Neural cell (in vitro differentiated cells): Measurements from ENCODE around the gene OR4K5. TPM values are rescaled to one million over a fixed set of nuclear protein-coding genes. Genes with fewer than 3 reads are reported as not detected.

Experiments used
- H2AFZ ChIP-seq: fragments of 200-600, 300-800 bp; sonication (generic), shearing (Covaris generic); 2 replicates; pipeline ENCODE4 v1.6.0; 2014; ENCODE audit warnings: low read depth, mild to moderate bottlenecking, antibody characterized with exemption, low read length, moderate library complexity
- H3F3A ChIP-seq: fragments of 200-600 bp; shearing (Covaris generic); 2 replicates; pipeline ENCODE4 v1.6.1; 2016; ENCODE audit warnings: mild to moderate bottlenecking, moderate library complexity, mixed read lengths, antibody characterized with exemption, low read length; ENCODE audit not compliant: insufficient read depth, poor library complexity, severe bottlenecking
- H3K27ac ChIP-seq: fragments of 200-600, 300-800 bp; sonication (generic), shearing (Covaris generic); 2 replicates; pipeline ENCODE4 v1.5.1; 2014; ENCODE audit warnings: mild to moderate bottlenecking, low read length, moderate library complexity
- H3K27me3 ChIP-seq: fragments of 300-800, 200-600 bp; sonication (generic), shearing (Covaris generic); 2 replicates; pipeline ENCODE4 v1.6.0; 2014; ENCODE audit warnings: mild to moderate bottlenecking, low read depth, low read length, moderate library complexity; ENCODE audit not compliant: insufficient read depth
- H3K36me3 ChIP-seq: fragments of 300-800, 200-600 bp; sonication (generic), shearing (Covaris generic); 2 replicates; pipeline ENCODE4 v1.5.1; 2014; ENCODE audit warnings: mild to moderate bottlenecking, antibody characterized with exemption, low read length, moderate library complexity; ENCODE audit not compliant: insufficient read depth
- H3K4me2 ChIP-seq: fragments of 300-800, 200-600 bp; sonication (generic), shearing (Covaris generic); 2 replicates; pipeline ENCODE4 v1.6.0; 2014; ENCODE audit warnings: mild to moderate bottlenecking, low read length
- H3K4me3 ChIP-seq: fragments of 300-800, 200-600 bp; sonication (generic), shearing (Covaris generic); 2 replicates; pipeline ENCODE4 v1.5.1; 2014; ENCODE audit warnings: mild to moderate bottlenecking, low read length, moderate library complexity
- H3K79me2 ChIP-seq: fragments of 200-600 bp; shearing (Covaris generic); replicated peaks from 2 replicates; pipeline ENCODE4 v1.6.0; 2014; ENCODE audit warnings: mild to moderate bottlenecking, low read length, moderate library complexity; ENCODE audit not compliant: insufficient read depth
- H3K9ac ChIP-seq: fragments of 300-800, 200-600 bp; sonication (generic), shearing (Covaris generic); 2 replicates; pipeline ENCODE4 v1.6.1; 2016; ENCODE audit warnings: mild to moderate bottlenecking, low read length, mixed read lengths
- H3K9me2 ChIP-seq: fragments of 200-600 bp; shearing (Covaris generic); 2 replicates; pipeline ENCODE4 v1.6.1; 2016; ENCODE audit warnings: mild to moderate bottlenecking, low read length, mixed read lengths; ENCODE audit not compliant: insufficient read depth
- H3K9me3 ChIP-seq: fragments of 200-600, 300-800 bp; sonication (generic), shearing (Covaris generic); 2 replicates; pipeline ENCODE4 v1.6.1; 2016; ENCODE audit warnings: mild to moderate bottlenecking, mixed run types, low read length, moderate library complexity, mixed read lengths
- H4K20me1 ChIP-seq: fragments of 200-600 bp; shearing (Covaris generic); 2 replicates; pipeline ENCODE4 v1.6.1; 2016; ENCODE audit warnings: mild to moderate bottlenecking, mixed run types; ENCODE audit not compliant: insufficient read depth
- CTCF ChIP-seq: fragments of 450-650 bp; IDR thresholded peaks from 2 replicates; pipeline ENCODE4 v1.5.1; 2014; ENCODE audit warnings: antibody characterized with exemption, mild to moderate bottlenecking, moderate library complexity; ENCODE audit not compliant: poor library complexity, severe bottlenecking
- EP300 ChIP-seq: fragments of 450-650 bp; conservative IDR thresholded peaks from 2 replicates; pipeline ENCODE4 v1.6.1; 2014; ENCODE audit warnings: antibody characterized with exemption, mild to moderate bottlenecking, moderate library complexity; ENCODE audit not compliant: poor library complexity, severe bottlenecking
- EZH2 ChIP-seq: fragments of 200-600, 300-800 bp; shearing (Covaris generic), sonication (generic); IDR thresholded peaks from 2 replicates; pipeline ENCODE4 v1.6.1; 2014; ENCODE audit warnings: antibody characterized with exemption, low read length, borderline replicate concordance, mild to moderate bottlenecking; ENCODE audit not compliant: insufficient read depth, poor library complexity, severe bottlenecking
- MXI1 ChIP-seq: fragments of 450-650 bp; conservative IDR thresholded peaks from 2 replicates; pipeline ENCODE4 v1.6.1; 2014; ENCODE audit warnings: antibody characterized with exemption, mild to moderate bottlenecking; ENCODE audit not compliant: poor library complexity, severe bottlenecking
- POLR2AphosphoS5 ChIP-seq: IDR thresholded peaks from 2 replicates; pipeline ENCODE4 v1.6.1; 2012
- RAD21 ChIP-seq: fragments of 450-650 bp; conservative IDR thresholded peaks from 2 replicates; pipeline ENCODE4 v1.6.1; 2014; ENCODE audit warnings: antibody characterized with exemption, mild to moderate bottlenecking, moderate library complexity
- REST ChIP-seq: IDR thresholded peaks from 2 replicates; pipeline ENCODE4 v1.6.1; 2012; ENCODE audit warnings: borderline replicate concordance
- SMC3 ChIP-seq: fragments of 450-650 bp; conservative IDR thresholded peaks from 2 replicates; pipeline ENCODE4 v1.6.1; 2014; ENCODE audit warnings: antibody characterized with exemption, mild to moderate bottlenecking, moderate library complexity; ENCODE audit not compliant: poor library complexity
- TAF1 ChIP-seq: IDR thresholded peaks from 2 replicates; pipeline ENCODE4 v1.6.1; 2012; ENCODE audit warnings: low read depth
- polyA plus RNA-seq: library from polyadenylated mRNA; depleted of rRNA; stranded (reverse); fragments of >200 nt; gene quantifications from 2 replicates; pipeline ENCODE4 v1.2.3, GENCODE V29; 2014

Gene OR4K5
- polyA plus RNA-seq, 1 donor from 2014 or later, result not detected

GRCh38 chr14:19911114-19911513 is 9.3 kb upstream of the OR4K5 start:
- no peak overlapping the region for H3K9ac ChIP-seq
- no peaks in the 10 kb centered on the region for H3F3A ChIP-seq
- no peaks in the 10 kb centered on the region for H4K20me1 ChIP-seq
- H3K79me2 ChIP-seq, result no peaks in the 10 kb centered on the region
- TF ChIP-seq SMC3 (no peak), RAD21 (no peak), REST (no peak)
- peaks cover 7% of the 10 kb centered on the region for H3K9me3 ChIP-seq
- no peaks in the 10 kb centered on the region for H3K27me3 ChIP-seq
- no peak overlapping the region for H3K4me2 ChIP-seq
- H2AFZ ChIP-seq, result no peak overlapping the region
- no peaks in the 10 kb centered on the region for H3K9me2 ChIP-seq
- H3K36me3 ChIP-seq, result no peaks in the 10 kb centered on the region
- no peak overlapping the region for H3K27ac ChIP-seq
- H3K4me3 ChIP-seq, result no peak overlapping the region

GRCh38 chr14:19917243-19917642 is 3.2 kb upstream of the OR4K5 start:
- no peaks in the 10 kb centered on the region for H3K9me2 ChIP-seq
- TF ChIP-seq TAF1 (no peak), EZH2 (no peak), SMC3 (no peak), RAD21 (no peak), EP300 (no peak), REST (no peak), CTCF (no peak), MXI1 (no peak), POLR2AphosphoS5 (no peak)
- no peaks in the 10 kb centered on the region for H3K79me2 ChIP-seq
- H3K36me3 ChIP-seq, result no peaks in the 10 kb centered on the region
- H3K4me2 ChIP-seq, result no peak overlapping the region
- no peaks in the 10 kb centered on the region for H3F3A ChIP-seq
- H2AFZ ChIP-seq, result no peak overlapping the region
- H3K9me3 ChIP-seq, result no peaks in the 10 kb centered on the region
- no peaks in the 10 kb centered on the region for H4K20me1 ChIP-seq
- no peak overlapping the region for H3K27ac ChIP-seq
- no peak overlapping the region for H3K4me3 ChIP-seq
- H3K27me3 ChIP-seq, result no peaks in the 10 kb centered on the region
- no peak overlapping the region for H3K9ac ChIP-seq
